Pancreas (tissue), 10 donors: Measurements from ENCODE around the gene PRKCE. TPM values are rescaled to one million over a fixed set of nuclear protein-coding genes. Genes with fewer than 3 reads are reported as not detected.

Experiments
- ATAC-seq, 4 donors: fragments of 200-7000 bp; cut with Tn5 transposase; one replicate each; pipeline versions ENCODE4 v1.8.0 to v1.9.1; 2020; ENCODE audit warnings: mild to moderate bottlenecking in 4 of 4, moderate library complexity in 4 of 4
- DNase-seq, 6 donors: peaks; one replicate each; pipeline ENCODE4 v3.0.0-alpha.2; 2020
- FAIRE-seq: peaks from 2 replicates; lab custom pipeline; 2012; peaks lifted over from hg19 to GRCh38; lab: Jason Lieb, UNC
- H3K27ac ChIP-seq, 4 donors: fragments of 200-600 bp; sonication (generic); 1 replicate in 3 of 4; 2 replicates in 1 of 4; pipeline versions ENCODE4 v1.5.0 to v1.8.0; 2020
- H3K27me3 ChIP-seq, 4 donors: fragments of 200-600 bp; one replicate each; pipeline ENCODE4 v1.8.0; 2021
- H3K36me3 ChIP-seq, 3 donors: fragments of 200-600 bp; sonication (generic) in 1 of 3; one replicate each; pipeline versions ENCODE4 v1.5.0 to v1.8.0; 2020 to 2021
- H3K4me1 ChIP-seq, 3 donors: fragments of 200-600 bp; one replicate each; pipeline ENCODE4 v1.8.0; 2021
- H3K4me3 ChIP-seq, 4 donors: fragments of 200-600 bp; sonication (generic) in 2 of 4; one replicate each; pipeline versions ENCODE4 v1.5.0 to v1.8.0; 2020 to 2021
- H3K9me3 ChIP-seq, 4 donors: fragments of 200-600 bp; one replicate each; pipeline ENCODE4 v1.8.0; 2021
- CTCF ChIP-seq, 4 donors: fragments of 200-600 bp; sonication (generic) in 3 of 4; IDR thresholded peaks; one replicate each; pipeline versions ENCODE4 v1.5.0 to v1.8.0; 2021; ENCODE audit warnings: antibody characterized with exemption in 4 of 4
- WGBS, 2 donors: extraction: QIAGEN DNeasy Blood & Tissue Kit; methylation state at CpG; one replicate each; pipeline ENCODE4 v1.1.7; 2013; 5-methylcytosine and 5-hydroxymethylcytosine counted together
- intact Hi-C, 3 donors: fragments of 100-400 bp; cut with DNase I; formaldehyde crosslinking; loops; one replicate each; pipeline versions ENCODE4 v1.11.1 to v1.14.2; 2022
- polyA plus RNA-seq, 2 donors: library from polyadenylated mRNA; stranded (reverse); fragments of 200-250 nt; gene quantifications; one replicate each; pipeline ENCODE4 v1.2.3, GENCODE V29; 2013
- total RNA-seq, 6 donors: library from RNA; stranded (reverse); fragmentation: NEBNext Ultra II Directional in 4 of 6; extraction: Animal tissue kit (Norgen Biotek cat#: 25700) in 4 of 6; gene quantifications; one replicate each; pipeline versions ENCODE4 v1.2.1 to v1.2.4, GENCODE V29; 2021 to 2023
- donor health status: healthy with polysubstance abuse.
- donor health status: DM: no; HTN: no; CAD: no; lungs with moderate emphysema.
- donor health status: DM: no; HTN: no; CAD: no.
- donor health status: control.
- donor health status: control.
- donor health status: Bipolar disorder and iron deficiency.
- donor health status: DM: yes; HTN: yes; CAD: no.
- donor health status: DM: no; HTN: no; CAD: no.
- donor health status: DM: no; HTN: no; CAD: no.
- donor health status: DM: yes; HTN: yes; CAD: no.

Gene PRKCE
- total and polyA plus RNA-seq, 8 donors: 4.0 to 19.4 (median 10.0) TPM

DNA sequence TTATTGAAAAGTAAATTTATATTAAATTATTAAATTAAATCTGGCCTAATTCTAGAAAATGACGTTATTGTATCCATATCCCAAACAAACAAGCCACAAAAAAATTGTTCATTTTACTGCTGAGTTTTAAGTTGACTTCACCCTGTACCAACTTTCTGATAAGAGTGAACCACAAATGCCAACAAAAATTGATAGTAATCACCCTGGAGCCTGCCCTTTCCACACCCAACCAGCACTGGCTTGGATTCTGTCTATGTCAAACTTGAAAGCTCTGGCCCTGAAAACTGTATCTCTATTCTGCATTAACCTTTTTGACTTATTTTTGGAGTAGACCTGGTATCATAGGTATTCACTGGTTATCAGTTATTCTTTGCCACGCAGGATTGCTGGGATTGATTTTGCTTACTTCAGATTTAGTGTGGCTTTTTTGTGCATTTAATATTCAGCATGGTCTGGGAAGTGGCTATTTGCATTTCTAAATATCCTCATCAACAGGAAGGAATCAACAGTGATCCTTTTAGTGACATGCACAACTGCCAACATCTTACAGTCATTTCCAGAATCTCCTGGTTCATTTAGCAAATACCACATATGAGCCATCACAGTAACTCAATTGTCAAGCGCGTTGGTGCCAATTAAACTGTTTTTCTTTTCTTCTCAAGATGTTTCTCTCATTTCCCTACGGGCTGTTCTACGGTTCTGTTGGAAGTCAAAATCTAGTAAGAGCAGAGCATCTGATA lies 29.0 kb upstream of the PRKCE start:
- Histone ChIP-seq H3K36me3 (no peaks in the 10 kb centered on the region), H3K4me1 (peaks cover 8 to 13% (median 11%) of the 10 kb centered on the region in 3 donors), H3K27ac (no peak overlapping the region), H3K4me3 (no peak overlapping the region), H3K9me3 (no peaks in the 10 kb centered on the region), H3K27me3 (no peaks in the 10 kb centered on the region)
- no peak for TF ChIP-seq CTCF (IDR thresholded peaks at IDR 0.05)
- ATAC-seq (no peak), DNase-seq (no peak), FAIRE-seq (no peak)
- intact Hi-C loops: no loop called here
- 85 to 90% methylated on average over 6 of the region's 6 CpGs for WGBS, 2 donors

DNA sequence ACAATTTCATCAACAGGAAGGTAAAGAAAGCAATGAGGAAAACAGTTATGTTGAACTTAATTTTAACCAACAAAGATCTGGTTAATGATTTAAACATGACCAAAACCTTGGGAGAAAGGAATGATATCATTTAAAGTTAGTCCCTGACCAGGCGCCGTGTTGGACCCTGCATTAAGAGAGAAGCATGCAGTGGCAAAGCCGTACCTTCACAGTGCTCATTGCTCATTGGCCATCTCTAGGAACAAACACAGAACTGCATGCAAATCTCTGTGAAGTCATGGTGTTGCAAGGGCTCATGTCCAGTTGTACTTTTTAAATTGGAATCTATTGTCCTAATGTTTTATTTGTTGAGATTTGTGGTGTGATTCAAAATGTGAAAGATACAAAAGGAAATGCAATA lies 28.4 kb upstream of the PRKCE start:
- no peaks in the 10 kb centered on the region for H3K36me3 ChIP-seq
- H3K27ac ChIP-seq: no peak overlapping the region
- peaks cover 8 to 13% (median 11%) of the 10 kb centered on the region in 3 donors for H3K4me1 ChIP-seq
- TF ChIP-seq CTCF (IDR thresholded peaks at IDR 0.05): no peak
- intact Hi-C loops: no loop called here
- DNase-seq (no peak), FAIRE-seq (no peak), ATAC-seq (no peak)
- H3K9me3 ChIP-seq: no peaks in the 10 kb centered on the region
- H3K27me3 ChIP-seq: no peaks in the 10 kb centered on the region
- no peak overlapping the region for H3K4me3 ChIP-seq
- WGBS, 2 donors: 69 to 70% methylated on average over 3 of the region's 3 CpGs

GRCh38 chr2:45625824-45626223 lies 25.7 kb upstream of the PRKCE start:
- no peak for FAIRE-seq
- Histone ChIP-seq H3K4me3 (no peak overlapping the region), H3K27ac (peak overlapping the region in 1 of 4 donors; percentile 19), H3K9me3 (no peaks in the 10 kb centered on the region), H3K36me3 (no peaks in the 10 kb centered on the region), H3K4me1 (peaks cover 8 to 13% (median 11%) of the 10 kb centered on the region in 3 donors), H3K27me3 (no peaks in the 10 kb centered on the region)
- no peak for TF ChIP-seq CTCF (IDR thresholded peaks at IDR 0.05)
- intact Hi-C loops: no loop called here
- peak in 2 of 4 donors; percentile 13 to 14 for ATAC-seq
- DNase-seq: no peak

- peak overlapping the region in 1 of 4 donors; percentile 19 for H3K27ac ChIP-seq
- H3K36me3 ChIP-seq: no peaks in the 10 kb centered on the region
- ATAC-seq: peak; percentile 89 to 94 (median 94)
- no peaks in the 10 kb centered on the region for H3K9me3 ChIP-seq
- DNase-seq: peak in 2 of 6 donors; percentile 36 to 58
- intact Hi-C loops: no loop called here
- H3K27me3 ChIP-seq: no peaks in the 10 kb centered on the region
- no peak overlapping the region for H3K4me3 ChIP-seq
- FAIRE-seq: no peak
- WGBS, 2 donors: 16 to 25% methylated on average over 8 of the region's 8 CpGs
- TF ChIP-seq CTCF (IDR thresholded peaks at IDR 0.05): no peak
- H3K4me1 ChIP-seq: peaks cover 8 to 13% (median 11%) of the 10 kb centered on the region in 3 donors
Measured at GRCh38 chr2:45626387-45627221, 24.9 kb upstream of the PRKCE start.
